ENCODE data around the gene CCT3.
A peak's percentile ranks its signal among the peaks of the same experiment; 100 is the strongest.
"Not testable (repeated sequence)": the region's sequence is repeated elsewhere in the genome, so short reads cannot be mapped to it uniquely, and the experiment has no call there.

The CCT3 gene

DNA sequence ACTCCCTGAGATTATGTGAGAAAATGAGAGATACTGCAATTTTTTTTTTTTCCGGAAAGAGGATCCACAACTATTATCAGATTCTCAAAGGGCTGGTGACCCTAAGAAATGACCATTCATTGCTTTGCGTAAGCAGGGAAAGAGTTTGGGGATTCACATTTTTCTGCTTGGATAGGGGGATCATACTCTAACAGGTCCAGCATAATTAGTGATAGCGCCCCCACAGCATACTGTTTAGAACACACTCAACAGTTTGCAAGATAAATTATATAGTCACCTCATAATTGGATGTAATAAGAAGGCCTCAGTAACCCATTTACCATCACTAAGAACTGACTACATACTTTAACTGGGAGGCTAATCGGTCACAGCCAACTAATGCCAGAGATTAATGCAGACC is 1.9 kb downstream of the CCT3 start:
- no peak for DNase-seq (ENCODE audit: low spot score)

DNA sequence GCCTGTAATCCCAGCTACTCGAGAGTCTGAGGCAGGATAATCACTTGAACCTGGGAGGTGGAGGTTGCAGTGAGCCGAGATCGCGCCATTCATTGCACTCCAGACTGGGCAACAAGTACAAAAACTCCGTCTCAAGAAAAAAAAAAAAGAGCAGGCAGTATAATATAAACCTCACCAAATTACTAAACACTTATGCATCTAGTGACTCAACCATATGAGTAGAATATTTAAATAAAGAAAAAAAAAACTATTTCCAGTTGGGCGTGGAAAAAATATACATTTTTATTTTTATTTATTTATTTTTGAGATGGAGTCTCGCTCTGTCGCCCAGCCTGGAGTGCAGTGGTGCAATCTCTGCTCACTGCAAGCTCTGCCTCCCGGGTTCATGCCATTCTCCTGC is 14.9 kb downstream of the CCT3 start:
- DNase-seq (ENCODE audit: low spot score): not testable (repeated sequence)

DNA sequence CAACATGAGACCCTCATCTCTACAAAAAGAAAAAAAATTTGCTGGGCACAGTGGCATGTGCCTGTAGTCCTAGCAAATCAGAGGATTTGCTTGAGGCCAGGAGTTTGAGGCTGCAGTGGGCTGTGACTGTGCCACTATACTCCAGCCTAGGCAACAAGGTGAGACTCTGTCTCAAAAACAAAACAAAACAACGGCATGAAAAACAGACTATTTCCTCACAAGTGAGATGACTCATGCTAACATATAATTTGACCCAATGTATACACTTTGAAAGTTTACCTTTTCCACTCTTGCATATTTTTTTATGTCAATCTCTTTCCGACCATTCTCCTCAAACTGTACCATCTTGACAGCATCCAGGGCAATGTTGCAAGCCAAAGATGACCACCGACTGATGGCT is 17.5 kb downstream of the CCT3 start:
- DNase-seq (ENCODE audit: low spot score): no peak

DNA sequence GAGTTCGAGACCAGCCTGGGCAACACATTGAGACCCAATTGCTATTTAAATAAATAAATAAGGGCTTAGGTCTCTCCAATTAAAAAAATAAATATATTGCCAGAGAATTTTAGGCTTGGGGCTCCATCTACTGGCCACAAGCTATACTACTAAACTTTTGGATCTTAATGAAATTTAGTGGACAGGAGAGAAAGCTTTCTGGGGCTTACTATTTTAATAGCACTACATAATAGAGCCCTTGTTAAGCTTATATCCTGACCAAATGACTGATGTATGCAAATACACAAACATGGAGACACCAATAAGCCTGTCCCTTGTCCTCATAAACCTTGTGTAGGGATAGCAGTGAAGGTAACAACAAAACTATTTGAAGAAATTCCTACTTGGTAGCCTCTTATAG is 18.4 kb downstream of the CCT3 start:
- peak; percentile 51 for DNase-seq (ENCODE audit: low spot score)

DNA sequence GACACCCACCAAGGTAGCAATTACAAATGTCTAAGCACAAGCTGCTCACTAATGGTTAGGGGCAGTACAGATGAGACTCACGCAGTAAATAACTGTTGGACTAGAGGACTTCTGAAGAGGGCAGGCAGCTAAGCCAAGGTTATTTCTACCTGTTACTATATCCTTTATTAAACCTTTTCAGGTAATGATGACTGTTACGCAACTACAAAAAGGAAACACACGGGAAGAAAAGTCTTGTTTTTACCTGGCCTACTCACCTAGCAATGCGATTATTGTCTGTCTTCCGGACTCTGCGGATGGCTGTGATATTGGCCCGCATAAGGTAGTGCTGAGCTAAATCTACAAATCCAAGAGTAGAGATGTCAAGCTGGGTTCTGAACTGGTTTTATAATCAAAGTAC is 21.2 kb downstream of the CCT3 start:
- no peak for DNase-seq (ENCODE audit: low spot score)

DNA sequence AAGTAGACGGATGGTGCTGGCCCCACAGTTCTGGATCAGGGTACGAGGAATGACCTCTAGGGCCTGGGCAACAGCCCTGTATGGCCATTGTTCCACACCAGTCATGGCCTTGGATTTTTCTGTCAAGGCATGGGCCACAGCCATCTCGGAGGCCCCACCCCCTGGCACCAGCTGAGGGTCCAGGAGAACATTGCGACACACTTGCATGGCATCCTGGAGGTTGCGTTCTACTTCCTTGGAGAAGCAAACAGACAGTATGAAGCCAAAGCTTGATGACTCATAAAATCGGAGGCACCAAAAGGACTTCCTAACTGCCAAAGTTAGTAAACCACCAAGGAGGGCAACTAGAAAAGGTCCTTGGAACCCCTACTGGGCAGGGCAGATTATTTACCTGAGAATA is 27.1 kb downstream of the CCT3 start:
- DNase-seq (ENCODE audit: low spot score): peak; percentile 27

DNA sequence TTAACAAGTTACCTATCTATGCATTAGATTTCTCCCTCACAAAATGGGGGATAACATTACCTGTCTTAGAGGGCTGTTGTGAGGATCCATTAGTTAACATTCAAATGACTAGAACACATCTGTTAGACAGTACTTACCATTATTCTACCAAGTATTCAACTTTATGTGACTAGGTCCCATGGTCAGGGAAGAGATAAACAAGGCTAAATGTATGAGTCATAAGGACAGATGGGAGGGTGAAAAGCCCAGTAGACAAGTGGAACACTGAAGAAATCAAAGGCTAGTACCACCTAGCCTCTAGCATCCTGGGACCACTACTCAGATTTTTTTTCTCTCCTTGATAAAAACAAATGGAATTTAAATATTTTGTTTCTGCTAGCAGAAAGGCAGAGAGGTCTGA is 30.0 kb downstream of the CCT3 start:
- peak; percentile 41 for DNase-seq (ENCODE audit: low spot score)

DNA sequence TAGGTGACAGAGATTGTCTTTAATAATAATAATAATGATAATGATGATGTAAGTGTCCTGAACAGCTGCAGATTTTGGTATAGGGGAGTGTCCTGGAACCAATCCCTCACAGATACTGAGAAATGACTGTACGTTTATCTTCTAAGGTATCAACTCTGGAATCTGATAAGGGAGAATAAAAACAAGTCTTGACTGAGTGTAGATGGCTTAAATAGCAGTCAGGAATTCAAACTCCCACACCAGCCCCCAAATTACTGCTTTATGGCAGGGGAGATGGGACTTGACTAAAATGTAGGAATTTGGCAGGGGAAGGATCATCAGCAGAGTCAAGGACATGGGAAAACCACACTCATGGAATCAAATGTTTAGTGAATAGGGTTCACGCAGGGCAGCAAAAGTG is 32.9 kb downstream of the CCT3 start:
- DNase-seq (ENCODE audit: low spot score): no peak

DNA sequence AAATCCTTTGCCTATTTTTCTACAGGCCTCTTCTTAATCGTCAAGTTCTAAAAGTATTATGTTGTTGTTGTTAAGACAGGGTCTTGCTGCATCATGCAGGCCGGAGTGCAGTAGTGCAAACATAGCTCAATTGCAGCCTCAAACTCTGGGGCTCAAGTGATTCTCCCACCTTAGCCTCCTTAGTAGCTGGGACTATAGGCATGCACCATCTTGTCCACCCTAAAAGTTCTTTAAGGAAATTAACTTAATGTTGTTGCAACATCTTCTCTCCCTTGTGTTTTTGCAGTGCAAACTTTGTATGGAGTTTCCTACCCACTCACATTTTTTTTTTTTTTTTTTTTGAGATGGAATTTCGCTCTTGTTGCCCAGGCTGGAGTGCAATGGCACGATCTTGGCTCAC is 34.9 kb downstream of the CCT3 start:
- DNase-seq (ENCODE audit: low spot score): no peak

DNA sequence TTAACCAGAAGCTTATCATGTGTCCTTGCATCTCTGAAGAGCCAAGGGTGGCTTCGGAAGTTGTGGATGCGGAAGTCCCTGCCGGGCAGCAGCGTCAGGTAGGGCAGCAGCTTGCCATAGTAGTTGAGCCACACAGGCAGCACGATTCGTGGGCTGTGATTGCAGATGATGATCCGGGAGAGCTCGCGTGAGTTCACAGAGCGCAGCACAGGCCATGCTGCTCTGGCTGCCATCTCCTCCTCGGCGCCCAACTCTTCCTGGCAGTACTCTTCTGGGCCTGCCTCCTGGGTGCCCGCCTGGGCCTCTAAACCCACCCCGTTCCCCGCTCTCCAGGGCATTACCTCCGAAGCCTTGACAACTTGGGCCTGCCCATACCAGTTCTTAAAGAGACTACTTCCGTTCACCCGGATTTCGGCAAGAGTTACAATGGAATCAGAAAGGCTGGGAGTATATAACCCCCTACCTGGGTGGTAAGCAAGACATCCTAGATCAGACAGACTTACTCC is 39.2 kb downstream of the CCT3 start, which contains the start of gene VHLL:
Gene VHLL (minus strand): TSS at position 456 of the 506 bp plus-strand sequence. CDS start 118 bp downstream, at position 338.
- no peak for DNase-seq (ENCODE audit: low spot score)

DNA sequence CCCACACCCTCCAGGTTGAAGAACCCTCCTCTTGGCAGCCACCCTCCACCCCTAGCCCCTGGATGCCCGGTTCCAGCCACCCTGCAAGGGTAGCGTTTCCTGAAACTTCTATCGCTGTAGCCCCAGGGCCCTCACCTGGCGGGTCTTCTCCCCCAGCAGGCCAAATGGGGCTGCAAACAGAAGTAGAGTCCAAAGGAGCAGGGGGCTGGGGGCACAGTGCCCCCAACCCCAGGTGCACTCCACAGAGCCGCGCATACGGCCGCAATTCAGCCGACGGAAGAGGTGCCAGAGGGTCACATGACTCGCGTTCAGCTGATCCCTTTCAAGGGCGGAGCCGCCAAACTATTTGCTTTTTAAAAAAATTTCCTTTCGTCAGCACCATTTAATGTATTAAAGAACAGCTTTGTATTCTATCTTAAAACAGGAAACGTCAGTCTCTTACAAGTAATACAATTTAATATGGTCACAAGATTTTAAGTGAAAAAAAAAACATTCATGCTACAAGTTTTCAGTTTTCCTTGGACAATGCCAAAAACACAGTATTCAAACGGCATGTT is 42.6 kb downstream of the CCT3 start, which contains the start of gene GLMP:
Gene GLMP (minus strand): TSS at position 289 of the 557 bp plus-strand sequence. CDS start 34 bp downstream, at position 255.
- DNase-seq (ENCODE audit: low spot score): peak; percentile 87

DNA sequence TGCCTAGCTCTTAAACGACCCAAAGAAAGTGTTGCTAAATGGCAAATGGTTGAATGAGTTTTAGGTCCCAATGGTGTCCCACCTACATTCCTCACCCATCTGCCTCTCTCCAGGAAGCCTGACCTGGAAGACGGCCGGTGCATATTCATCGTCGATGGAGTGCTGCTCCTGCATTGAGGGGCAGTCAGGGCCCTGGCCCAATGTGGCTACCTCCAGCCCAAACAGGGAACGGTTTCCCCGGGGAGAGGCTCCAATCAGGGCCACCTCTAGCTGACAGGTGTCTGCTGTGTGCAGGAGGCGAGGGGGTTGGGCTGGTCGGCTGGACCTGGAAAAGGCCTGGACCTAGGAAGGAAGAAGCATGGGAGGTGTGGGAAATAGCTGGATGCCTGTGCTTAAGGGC is 44.2 kb downstream of the CCT3 start:
- DNase-seq (ENCODE audit: low spot score): no peak

DNA sequence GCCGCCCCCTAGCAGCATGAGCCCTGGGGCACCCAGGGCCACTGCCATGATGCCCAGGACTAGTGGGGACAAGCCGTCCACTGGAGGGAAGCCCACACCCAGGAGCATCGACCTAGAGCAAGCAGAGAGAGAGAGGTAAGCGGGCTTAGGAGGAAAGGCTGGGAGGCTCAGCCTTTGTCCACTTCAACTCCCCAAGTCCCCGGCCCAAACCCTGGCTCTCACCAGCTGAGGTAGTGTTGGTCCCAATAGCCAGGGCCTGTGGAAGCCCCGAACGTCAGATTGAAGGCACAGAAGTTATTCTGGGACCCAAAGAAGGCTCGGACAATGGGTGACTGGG is 45.0 kb downstream of the CCT3 start:
- DNase-seq (ENCODE audit: low spot score): no peak

DNA sequence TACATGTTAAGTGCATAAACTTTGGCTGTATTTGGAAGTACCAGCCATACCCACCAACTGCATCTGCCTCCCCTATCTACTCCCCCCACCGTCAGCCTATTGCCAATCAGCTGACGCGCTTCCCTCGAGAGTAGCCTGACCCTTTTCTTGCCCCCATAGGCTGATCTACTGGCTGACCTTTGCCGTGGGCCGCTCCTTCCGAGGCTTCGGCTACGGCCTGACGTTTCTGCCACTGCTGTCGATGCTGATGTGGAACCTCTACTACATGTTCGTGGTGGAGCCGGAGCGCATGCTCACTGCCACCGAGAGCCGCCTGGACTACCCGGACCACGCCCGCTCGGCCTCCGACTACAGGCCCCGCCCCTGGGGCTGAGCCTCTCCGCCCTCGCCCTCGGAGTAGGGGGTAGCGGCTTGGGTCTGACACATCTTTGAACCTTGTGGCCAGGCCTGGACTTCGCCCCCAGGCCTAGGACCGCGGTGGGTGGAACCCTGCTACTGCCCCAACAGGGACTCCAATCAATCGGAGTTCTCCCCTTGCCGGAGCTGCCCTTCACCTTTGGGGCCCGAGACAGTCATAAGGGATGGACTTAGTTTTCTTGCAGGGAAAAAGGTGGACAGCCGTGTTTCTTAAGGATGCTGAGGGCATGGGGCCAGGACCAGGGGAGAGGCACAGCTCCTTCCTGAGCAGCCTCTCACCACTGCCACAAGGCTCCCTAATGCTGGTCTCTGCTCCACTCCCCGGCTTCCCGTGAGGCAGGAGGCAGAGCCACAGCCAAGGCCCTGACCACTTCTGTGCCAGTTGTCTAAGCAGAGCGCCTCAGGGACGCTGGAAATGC is 46.6 kb downstream of the CCT3 start:
- peak; percentile 91 for DNase-seq (ENCODE audit: low spot score)

DNA sequence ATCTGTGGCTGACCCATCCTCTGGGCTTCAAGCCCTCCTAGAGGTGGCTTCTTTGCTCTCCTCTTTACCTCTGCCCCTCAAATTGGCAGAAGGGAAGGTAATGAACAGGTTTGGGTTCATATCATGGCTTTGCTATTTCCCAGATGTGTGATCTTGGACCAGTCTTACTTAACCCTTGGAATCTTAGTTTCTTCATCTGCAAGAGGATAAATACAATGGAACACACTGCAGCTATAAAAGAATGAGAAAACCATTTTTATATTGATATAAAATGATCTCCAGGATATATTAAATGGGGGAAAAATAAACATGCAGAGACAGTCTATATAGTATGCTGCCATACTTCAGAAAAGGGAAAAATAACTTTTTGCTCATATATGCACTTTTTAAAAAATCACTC is 48.2 kb downstream of the CCT3 start:
- DNase-seq (ENCODE audit: low spot score): no peak

DNA sequence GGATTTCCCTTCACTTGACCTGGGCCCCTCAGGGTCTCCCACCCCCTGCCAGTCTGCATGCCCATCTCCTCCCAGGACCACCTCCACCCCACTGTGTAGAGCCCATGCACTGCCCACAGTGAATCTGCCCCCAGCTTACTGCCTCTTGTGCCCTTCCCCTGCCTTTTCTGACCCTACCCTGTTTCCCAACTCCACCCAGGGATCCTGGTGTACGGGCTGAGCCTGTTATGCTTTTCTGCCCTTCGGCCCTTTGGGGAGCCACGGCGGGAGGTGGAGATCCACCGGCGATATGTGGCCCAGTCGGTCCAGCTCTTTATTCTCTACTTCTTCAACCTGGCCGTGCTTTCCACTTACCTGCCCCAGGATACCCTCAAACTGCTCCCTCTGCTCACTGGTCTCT is 52.0 kb downstream of the CCT3 start:
- no peak for DNase-seq (ENCODE audit: low spot score)

DNA sequence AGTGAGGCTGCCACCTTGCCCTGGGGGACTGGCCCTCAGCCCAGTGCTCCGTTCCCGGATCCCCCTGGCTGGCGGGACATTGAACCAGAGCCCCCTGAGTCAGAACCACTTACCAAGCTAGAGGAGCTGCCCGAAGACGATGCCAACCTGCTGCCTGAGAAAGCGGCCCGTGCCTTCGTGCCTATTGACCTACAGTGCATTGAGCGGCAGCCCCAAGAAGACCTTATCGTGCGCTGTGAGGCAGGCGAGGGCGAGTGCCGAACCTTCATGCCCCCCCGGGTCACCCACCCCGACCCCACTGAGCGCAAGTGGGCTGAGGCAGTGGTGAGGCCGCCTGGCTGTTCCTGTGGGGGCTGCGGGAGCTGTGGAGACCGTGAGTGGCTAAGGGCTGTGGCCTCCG is 52.7 kb downstream of the CCT3 start:
- DNase-seq (ENCODE audit: low spot score): no peak

DNA sequence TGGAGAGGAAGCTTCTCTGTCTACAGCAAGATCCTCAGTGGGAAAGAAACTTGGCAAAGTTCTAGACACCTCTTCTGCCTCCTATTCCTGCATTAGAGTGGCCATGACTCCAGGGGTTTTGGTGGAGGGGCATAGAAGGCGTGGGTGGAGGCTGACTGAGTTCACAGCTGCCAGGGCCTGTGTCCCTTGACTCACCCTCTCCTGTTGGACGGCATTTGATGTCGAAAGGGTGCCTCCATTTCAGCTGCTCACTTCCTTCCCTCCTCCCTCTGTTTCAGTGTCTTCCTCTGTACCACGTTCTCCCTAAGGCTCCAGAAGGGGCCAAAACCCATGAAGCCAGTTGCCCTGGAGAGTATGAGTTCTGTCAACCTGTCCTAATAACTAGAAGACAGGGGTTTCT is 53.3 kb downstream of the CCT3 start:
- no peak for DNase-seq (ENCODE audit: low spot score)

DNA sequence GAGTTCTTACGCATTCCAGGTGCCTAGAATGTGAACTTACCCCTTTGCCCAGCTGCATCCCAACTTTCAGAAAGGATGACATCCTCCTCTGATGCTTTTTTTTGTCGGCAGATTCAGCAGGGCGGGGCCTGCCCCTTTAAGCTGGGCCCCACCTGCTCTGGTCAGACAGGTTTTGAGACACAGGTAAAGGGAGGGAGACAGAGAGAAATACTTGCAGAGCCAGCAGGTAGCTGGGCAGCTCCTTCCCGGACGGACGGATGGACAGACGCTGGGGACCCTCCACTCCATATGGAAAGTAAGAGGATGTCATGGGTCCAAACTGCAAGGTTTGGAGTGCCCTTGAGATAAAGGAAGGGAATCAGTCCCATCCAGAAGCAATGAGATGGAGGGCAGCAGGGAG is 54.0 kb downstream of the CCT3 start, which contains the start of gene TMEM79:
Gene TMEM79 (plus strand): TSS at position 214 of the 400 bp plus-strand sequence. CDS start 902 bp downstream, outside the sequence.
- no peak for DNase-seq (ENCODE audit: low spot score)

DNA sequence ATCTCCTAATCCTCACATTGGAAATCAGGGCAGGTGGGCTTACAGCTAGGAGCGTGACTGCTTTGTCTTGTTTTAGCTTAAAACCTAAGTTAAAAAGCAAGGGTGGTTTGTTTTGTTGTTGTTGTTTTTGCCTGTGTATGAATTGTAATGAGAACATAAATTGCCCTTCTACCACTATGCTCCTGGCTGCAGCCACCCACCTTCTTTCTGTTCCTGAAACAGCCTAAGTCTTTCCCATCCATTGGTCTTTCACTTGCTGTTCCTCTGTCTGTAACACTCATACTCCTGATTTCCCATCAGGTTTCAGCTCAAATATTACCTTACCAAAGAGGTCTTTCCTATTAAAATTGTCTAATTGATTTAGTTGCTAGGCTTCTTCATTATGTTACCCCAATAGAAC is 54.6 kb downstream of the CCT3 start:
- DNase-seq (ENCODE audit: low spot score): no peak

DNA sequence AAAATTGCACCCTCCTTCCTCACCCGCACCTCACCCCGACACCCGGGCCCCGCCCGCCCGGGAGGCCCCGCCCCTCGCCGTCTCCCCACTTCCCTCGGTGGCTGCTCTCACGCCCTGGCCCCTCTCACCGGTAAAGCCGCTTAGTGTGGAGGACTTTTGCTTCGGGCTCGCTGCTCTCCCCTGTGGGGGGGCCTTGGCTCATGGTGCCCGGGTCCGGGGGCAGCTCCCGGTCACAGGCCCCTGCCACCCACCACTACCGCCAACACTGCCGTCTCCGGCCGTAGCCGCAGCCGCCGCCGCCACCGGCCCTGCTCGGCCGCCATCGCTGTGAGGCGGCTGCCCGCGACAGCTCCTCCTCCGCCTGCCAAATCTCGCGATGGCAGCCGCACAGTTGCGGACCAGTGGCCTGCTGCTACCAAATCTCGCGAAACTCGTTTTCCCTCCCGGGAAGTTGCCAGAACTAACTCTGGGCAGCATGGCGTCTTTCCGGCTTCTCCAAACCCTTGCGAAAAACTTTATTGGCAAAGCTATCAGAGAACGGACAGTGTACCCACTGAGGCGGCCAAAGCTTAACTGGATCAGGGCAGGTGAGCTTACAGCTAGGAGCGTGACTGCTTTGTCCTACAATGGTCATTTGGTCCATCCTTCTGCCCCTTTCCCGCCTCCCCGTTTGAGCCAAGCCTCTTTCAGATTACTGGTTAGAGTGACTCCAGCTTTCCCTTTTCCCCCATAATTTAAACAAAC is 55.4 kb downstream of the CCT3 start, which contains the start of gene SMG5:
Gene SMG5 (minus strand): TSS at position 347 of the 744 bp plus-strand sequence. CDS start 145 bp downstream, at position 202.
- DNase-seq (ENCODE audit: low spot score): peak; percentile 97

DNA sequence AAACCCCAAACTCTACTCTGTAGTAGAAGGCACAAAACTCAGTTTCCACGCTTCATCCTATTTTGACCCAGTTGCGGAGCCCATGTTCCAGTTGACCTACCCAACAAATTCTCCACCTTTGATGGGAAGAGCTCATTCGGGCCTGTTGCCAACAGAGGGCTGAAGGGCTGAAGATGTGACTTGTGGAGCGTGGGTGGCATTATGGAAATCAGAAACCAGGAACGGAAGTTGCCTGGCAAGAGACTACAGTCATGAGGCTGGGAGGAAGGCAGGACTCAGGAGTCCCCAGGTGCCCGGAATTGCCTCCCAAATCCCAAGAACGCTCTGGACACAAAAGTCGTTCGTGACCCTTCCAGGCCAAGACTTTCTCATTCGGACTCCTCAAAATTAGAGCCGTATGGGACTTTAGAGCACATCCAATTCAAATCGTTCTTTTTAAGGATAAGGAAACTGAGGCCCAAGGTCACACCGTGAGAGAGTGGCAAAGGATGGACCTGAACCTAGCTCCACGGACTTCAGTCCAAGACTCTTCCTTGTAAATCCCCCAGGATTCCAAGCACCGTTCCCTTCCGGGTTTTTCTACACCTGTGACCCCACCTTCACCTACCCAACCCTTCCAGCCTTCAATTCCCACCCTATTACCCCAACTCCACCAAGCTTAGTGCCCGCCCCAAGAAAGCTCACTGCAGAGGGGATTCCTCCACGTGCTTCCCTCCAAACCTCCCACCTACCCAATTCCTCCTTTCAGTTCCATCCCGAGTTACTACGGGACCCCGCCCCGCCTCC is 56.2 kb downstream of the CCT3 start:
- peak; percentile 31 for DNase-seq (ENCODE audit: low spot score)

Data from GM03348 (cell line).